Spleen (tissue), 7 donors: ENCODE data around the gene PRSS12.

Source experiments
- CTCF ChIP-seq, 11 experiments: fragments of 200-600 bp in 7 of 11; fragments of 450-650 bp in 4 of 11; sonication (generic) in 4 of 11; IDR thresholded peaks in 8 of 11; conservative IDR thresholded peaks in 3 of 11; 1 replicate in 7 of 11; 2 replicates in 4 of 11; pipeline versions ENCODE4 v1.4.0 to v1.8.0; 2016 to 2021; ENCODE audit warnings: antibody characterized with exemption in 11 of 11, inconsistent platforms in 4 of 11, mild to moderate bottlenecking in 1 of 11
- POLR2A ChIP-seq, 3 donors: fragments of 450-650 bp; IDR thresholded peaks; one replicate each; pipeline ENCODE4 v1.5.1; 2017; ENCODE audit warnings: antibody characterized with exemption in 3 of 3, mild to moderate bottlenecking in 1 of 3
- POLR2AphosphoS5 ChIP-seq, 3 donors: sonication (generic); formaldehyde crosslinking; IDR thresholded peaks; one replicate each; pipeline ENCODE4 v1.5.1; 2017; ENCODE audit warnings: antibody characterized with exemption in 3 of 3
- donor health status: DM: no; HTN: no; CAD: no; lungs with moderate emphysema.
- donor health status: DM: no; HTN: no; CAD: no.
- donor health status: DM: no; HTN: no; CAD: no.

- TF ChIP-seq POLR2A (IDR thresholded peaks at IDR 0.05) (no peak), POLR2AphosphoS5 (IDR thresholded peaks at IDR 0.05) (no peak), CTCF (IDR thresholded peaks at IDR 0.05 in 8 of 11, conservative IDR thresholded peaks at IDR 0.05 in 3 of 11) (no peak)
Measured at GRCh38 chr4:118397623-118397979, 44.8 kb upstream of the PRSS12 start.
